GM18505 (cell line): ENCODE measurements around the gene TNFRSF18.

Experiments used
- ATAC-seq: cut with Tn5 transposase; IDR thresholded peaks from one replicate; pipeline ENCODE4 v1.9.1; 2021; ENCODE audit not compliant: unreplicated experiment
- POLR2A ChIP-seq: IDR thresholded peaks from 4 replicates; pipeline ENCODE4 v1.6.1; 2011; ENCODE audit warnings: borderline replicate concordance; ENCODE audit not compliant: insufficient read depth, insufficient read length; ENCODE audit errors: extremely low read depth

Gene TNFRSF18

DNA sequence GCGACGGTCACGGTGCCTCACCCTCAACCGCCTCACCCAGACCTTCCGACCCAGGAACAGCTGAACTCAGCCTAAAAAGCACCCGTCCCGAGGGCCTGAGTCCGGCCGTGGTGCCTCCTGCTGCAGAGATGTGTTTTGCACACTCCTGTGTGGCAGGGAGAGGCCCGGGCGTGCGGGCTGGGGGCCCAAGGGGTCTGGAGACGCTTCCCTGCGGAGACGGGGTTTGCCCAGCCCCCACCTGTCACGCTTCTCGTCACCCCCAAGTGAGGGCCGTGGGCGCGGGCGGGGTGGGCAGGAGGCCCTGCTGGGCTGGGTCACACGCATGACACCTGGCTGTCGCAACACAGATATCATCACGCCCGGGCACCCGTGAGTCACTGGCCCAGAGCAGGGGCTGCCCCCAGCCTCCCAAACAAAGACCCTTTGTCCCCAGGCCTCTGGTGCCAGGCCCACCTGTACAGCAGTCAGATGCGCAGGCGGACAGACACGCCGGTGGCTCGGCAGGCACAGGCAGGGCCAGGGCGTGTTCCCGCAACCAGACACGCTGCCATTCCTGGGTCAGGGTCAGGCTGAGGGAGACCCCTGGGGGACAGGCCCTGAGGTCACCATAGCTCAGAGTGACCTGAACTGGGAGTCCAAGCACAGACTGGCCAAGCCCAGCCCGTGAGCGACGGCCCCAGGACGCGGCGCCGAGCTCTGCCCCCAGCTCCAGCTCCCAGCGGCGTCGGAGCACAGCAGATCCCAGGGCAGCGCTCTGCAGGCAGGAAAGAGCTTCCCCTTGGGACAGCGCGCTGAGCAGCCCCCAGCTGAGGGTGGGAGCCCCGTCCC is 31.7 kb upstream of the TNFRSF18 start:
- no peak for TF ChIP-seq POLR2A
- no peak for ATAC-seq

DNA sequence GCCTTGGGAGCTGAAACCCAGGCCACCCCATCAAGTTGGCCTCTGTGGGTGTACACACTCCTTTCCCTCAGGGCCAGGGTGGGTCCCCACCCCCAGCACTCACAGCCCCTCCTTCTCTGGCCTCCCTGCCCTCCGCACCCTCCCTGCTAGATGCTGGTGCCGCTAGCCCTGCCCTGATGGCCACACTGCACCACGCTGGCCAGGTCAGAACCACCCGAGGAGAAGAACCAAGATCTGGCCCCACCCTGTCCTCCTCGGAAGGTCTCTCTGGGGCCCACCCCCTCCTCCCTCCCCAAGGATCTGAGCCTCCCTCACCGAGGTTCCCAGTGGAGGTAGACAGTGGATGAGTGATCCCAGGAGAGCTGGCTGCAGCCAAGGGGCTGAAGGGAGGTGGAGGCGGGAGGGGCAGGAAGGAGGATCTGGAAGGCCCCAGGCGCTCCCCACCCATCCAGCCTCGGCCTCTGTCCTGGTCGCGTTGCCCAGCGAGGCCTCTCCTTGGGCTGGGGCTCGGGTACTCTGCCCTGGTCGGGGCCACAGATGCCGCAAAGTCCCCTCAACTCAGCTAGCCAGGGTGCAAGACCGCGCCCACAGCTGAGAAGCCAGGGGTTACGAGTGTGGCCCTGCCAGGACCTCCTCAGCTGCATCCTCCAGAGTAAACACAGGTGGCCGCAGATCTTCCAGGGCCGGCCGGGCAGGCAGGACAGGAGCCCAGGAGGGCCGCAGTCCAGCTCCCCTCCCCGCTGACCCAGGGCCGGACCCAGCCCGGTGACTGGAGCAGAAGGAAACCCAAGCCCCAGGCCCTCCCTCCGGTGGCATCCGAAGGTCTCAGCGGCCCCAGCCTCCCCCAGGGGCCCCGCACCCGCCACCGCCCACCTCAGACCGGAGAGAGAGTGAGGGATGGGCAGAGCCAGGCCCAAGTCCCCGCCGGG is 30.8 kb upstream of the TNFRSF18 start:
- no peak for TF ChIP-seq POLR2A
- ATAC-seq: no peak

DNA sequence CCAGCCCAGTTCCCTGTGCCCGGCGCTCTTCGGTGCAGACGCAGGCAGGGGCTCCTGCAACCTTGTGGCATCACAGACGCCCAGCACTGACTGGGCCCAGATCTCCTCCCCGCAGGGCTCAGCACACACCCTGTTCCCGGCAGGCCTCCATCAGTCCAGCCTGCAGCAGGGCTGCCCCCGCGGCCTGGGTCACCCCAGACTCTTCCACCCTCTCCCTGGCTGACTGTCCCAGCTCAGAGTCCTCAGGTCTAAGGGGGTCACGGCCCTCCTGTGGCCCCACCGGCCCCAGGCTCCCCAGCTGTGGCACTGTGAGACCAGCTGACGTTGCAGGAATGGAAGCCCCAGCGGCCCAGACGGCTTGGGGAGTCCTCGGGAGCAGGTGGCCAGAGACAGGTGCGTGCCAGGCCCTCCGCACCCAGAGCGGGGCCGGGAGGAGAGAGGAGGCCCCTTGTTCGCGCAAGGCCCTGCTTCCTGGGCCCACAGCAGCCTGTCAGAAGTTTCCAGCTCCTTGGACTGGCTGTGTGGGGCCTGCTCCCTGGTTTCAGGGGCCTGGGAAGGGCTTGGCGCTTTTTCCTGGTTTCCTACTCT is 29.9 kb upstream of the TNFRSF18 start:
- ATAC-seq: no peak
- TF ChIP-seq POLR2A: no peak

DNA sequence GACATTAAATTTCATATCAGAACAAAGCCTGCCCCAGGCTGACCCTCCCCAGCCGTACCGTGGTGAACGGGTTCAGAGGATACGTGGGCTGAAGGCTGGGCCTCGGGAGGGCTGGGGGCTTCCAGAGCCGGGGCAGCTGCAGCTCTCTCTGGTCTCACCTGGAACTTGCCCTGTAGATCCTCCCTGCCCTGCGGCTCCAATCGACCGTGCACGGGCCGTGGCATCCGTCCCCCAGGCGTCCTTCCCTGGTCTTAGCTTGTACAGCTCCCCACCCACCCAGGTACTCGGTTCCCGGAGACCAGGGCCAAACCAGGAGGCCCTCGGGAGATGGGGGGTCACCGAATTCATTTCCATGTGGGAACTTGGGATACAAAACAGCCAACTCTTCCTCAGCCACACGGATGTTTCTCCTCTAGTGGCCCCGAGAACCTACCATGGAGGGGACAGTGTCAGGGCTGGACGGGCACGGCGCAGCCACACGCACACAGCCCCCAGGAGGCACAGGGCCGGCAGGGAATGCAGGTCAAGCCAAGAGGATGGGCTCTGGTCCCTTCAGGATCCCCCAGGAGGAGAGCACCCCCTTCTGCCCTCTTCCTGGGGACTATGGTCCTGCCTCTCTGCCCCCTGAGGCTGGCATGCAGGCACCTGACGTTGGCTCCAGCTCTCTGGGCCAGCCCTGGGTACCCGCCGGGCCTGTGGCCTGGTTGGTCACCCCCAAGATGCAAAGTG is 28.8 kb upstream of the TNFRSF18 start:
- TF ChIP-seq POLR2A: no peak
- ATAC-seq: no peak

DNA sequence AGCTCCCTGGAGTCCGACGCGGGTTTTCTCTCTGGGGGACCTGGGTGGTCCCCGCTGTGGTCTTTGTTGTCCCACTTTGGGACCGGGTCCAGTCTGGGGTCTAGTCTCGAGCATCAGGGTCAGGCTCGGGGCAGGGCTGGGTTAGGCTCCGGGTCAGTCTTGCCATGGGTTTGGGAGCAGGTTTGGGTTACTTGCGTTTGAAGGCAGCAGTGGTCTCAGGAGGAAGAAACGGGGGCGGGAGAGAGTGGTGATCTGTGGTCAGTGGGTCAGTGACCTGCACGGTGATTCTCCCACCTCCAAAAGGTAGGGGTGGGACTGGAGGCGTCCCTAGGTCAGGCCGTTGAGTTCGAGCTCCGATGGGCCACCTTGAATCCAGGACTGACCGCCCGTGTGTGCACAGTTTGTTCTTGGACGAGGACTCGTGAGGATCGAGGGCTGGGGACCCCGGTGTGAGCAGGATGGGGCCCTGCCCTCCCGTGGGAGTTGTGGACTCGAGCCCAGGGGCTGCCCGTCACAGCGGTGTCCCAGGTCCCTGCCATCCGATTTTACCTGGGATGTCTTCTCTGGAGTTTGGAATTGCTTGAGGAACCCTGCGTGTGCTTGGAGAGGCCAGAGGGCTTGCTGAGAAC is 27.9 kb upstream of the TNFRSF18 start:
- TF ChIP-seq POLR2A: no peak
- ATAC-seq: no peak

DNA sequence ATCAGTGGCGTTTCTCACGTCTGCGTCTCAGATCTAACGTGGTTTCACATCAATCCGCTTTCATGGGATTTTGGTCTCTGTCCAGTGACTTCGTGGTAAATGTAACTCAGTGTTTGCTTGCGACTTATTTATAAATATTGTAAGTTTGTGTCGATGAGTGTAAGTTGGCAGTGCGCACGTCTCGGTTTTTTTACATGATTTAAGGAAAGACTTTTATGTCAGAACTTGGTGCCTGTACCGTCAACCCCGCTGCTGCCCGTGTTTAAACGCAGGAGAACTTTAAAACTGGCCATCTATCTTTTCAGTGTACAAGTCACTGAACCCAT is 27.1 kb upstream of the TNFRSF18 start:
- no peak for ATAC-seq
- TF ChIP-seq POLR2A: no peak

DNA sequence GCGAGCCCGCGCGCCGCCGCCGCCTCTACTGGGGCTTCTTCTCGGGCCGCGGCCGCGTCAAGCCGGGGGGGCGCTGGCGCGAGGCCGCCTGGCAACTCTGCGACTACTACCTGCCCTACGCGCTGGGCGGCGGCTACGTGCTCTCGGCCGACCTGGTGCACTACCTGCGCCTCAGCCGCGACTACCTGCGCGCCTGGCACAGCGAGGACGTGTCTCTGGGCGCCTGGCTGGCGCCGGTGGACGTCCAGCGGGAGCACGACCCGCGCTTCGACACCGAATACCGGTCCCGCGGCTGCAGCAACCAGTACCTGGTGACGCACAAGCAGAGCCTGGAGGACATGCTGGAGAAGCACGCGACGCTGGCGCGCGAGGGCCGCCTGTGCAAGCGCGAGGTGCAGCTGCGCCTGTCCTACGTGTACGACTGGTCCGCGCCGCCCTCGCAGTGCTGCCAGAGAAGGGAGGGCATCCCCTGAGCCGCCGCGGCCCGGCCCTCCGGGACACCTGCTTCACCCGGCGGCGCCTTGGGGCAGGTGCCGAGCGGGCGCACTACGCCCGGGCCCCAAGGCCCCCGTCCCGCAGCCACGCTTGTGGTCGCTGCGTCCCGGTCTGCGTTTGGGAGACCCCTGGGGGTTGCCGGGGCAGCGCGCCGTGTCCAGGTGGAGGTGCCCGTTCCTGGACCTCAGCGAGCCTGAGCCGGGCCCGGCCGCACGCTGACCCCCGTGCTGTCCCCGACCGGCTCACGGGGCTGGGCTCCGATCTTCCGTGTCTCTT is 26.6 kb upstream of the TNFRSF18 start:
- no peak for TF ChIP-seq POLR2A
- ATAC-seq: no peak

DNA sequence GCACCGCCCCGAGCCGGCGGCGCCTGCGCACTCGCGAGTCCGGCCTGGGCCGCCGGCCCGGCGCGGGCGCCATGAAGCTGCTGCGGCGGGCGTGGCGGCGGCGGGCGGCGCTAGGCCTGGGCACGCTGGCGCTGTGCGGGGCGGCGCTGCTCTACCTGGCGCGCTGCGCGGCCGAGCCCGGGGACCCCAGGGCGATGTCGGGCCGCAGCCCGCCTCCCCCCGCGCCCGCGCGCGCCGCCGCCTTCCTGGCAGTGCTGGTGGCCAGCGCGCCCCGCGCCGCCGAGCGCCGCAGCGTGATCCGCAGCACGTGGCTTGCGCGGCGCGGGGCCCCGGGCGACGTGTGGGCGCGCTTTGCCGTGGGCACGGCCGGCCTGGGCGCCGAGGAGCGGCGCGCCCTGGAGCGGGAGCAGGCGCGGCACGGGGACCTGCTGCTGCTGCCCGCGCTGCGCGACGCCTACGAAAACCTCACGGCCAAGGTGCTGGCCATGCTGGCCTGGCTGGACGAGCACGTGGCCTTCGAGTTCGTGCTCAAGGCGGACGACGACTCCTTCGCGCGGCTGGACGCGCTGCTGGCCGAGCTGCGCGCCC is 25.9 kb upstream of the TNFRSF18 start, which contains the start of gene B3GALT6:
Gene B3GALT6, plus strand, starts transcription at position 30 of the 588 bp plus-strand sequence. Its CDS starts 42 bp downstream, at position 72.
- no peak for ATAC-seq
- TF ChIP-seq POLR2A: peak; percentile 59

DNA sequence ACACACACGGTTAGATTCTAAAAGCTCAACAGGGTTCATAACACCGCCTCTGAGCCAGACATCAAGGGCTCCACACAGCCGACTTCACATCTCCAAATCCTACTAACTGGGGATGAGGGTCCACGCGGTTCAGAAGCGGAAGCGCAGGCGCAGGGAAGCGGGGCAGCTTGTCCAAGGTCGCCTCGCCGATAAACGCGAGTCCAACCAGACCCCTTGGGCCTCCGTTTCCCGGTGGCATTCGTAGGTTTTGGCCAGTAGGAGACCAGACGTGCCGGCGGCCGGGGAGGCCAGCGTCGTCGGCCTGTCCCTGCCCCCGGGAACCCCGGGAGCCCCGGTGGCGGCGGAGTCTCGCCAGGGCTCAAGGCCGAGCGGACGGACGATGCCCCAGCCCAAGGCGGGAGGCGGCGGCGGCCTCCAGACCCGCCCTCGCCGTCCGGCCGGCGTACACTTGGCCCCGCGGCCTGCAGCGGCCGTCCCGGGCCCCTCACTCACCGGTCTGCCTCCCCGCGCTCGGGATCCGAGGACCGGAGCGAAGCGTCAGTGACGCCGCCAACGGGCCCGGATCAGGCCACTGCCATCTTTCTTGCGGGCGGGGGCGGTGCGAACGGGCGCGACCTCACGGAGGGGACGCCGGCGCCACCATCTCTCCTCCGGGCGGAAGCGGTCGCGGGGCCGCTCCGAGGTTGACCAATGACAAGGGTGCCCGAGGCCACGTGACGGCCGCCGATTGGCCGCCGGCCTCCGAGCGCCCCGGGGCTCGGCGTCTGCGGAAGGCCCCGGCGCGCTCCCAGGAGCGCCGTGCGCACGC is 25.2 kb upstream of the TNFRSF18 start, which contains the start of gene SDF4:
Gene SDF4, minus strand, starts transcription at position 602 of the 808 bp plus-strand sequence. CDS start 3,229 bp downstream, outside the sequence.
- peak; percentile 87 for ATAC-seq
- peak; percentile 94 for TF ChIP-seq POLR2A

DNA sequence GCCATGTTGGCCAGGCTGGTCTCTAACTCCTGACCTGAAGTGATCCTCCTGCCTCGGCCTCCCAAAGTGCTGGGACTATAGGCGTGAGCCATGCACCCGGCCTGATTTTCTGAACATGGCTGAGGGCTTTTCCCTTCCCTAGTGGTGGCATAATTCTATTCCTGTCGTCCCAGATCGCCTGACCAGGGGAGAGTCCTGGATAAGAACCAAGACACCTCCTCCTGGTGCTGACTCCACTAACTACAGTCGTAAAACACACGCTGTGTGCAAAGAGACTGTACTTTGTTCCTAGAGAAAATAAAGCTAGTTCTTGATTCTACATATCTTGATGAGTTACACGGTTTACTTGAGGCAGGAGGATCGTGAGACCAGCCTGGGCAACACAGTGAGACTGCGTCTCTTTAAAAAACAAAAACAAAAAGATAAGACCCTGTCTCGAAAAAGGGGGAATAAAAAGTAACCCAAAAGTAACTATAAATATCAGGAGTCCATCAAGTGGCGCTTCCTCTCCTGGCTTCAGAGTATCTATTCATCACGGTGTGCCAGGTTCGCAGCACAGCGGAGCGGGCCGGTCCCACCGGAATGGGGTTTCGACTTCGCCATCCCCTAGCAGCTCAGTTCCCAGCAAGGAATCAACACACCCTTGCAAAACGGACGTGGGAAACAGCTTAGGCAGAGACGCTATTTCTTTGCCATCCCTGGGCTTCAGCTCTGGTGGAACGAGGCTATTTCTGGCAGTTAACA is 24.4 kb upstream of the TNFRSF18 start:
- no peak for ATAC-seq
- TF ChIP-seq POLR2A: no peak
